ENCODE data around the gene CORT.

DNA sequence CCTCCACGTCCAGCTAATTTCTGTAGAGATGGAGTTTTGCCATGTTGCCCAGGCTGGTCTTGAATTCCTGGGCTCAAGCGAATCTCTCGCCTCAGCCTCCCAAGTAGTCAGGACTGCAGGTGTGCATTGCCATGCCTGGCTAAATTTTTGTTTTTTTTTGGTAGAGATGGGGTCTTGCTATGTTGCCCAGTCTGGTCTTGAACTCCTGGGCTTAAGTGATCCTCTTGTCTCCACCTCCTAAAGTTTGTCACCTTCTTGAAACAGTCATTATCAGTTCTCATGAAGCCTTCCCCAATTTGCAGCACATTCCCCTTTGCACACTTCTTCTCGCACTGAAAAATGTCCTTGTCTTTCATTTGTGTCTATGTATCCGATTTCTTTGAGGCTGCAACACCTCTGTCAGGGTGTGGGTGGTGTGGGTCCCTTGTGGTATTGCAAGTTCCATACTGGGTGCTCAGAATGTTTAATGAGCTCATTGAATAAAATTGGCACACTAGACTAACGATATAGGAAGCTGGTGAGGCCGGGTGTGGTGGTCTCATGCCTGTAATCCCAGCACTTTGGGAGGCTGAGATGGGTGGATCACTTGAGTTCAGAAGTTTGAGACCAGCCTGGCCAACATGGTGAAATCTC lies 2.9 kb upstream of the CORT start:
- no peak for TF ChIP-seq CTCF (IDR thresholded peaks at IDR 0.05)
- TF ChIP-seq POLR2A (IDR thresholded peaks at IDR 0.05), result no peak

All from Peyer's patch (tissue), 4 donors.